ENCODE measurements around the gene EXOC1. TPM values are rescaled to one million over a fixed set of nuclear protein-coding genes. Genes with fewer than 3 reads are reported as not detected.
A peak's percentile ranks its signal among the peaks of the same experiment; 100 is the strongest.

The EXOC1 gene
- total RNA-seq, 1 experiment from 2014 or later = 17.6 TPM

DNA sequence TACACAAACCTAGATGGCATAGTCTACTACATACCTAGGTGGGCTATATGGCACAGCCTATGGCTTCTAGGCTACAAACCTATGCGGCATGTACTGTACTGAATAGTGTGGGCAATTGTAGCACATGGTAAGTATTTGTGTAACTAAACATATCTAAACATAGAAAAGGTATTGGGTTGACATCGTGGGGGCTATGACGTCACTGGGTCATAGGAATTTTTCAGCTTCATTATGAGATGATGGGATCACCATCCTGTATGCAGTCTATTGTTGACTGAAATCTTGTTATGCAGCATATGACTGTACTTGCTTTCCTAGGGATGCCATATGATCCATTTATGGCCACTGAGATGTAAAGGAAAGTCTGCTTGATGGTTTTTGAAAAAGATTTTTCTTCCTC is 35.8 kb upstream of the EXOC1 start (continued):
- TF ChIP-seq ZBTB33 (IDR thresholded peaks at IDR 0.05; ENCODE audit: extremely low read depth, insufficient replicate concordance, low read length) = no peak
- TF ChIP-seq JUND (IDR thresholded peaks at IDR 0.05) = no peak
- TF ChIP-seq POLR2A (IDR thresholded peaks at IDR 0.05; ENCODE audit: borderline replicate concordance, extremely low read depth, insufficient read depth, insufficient read length) = no peak

DNA sequence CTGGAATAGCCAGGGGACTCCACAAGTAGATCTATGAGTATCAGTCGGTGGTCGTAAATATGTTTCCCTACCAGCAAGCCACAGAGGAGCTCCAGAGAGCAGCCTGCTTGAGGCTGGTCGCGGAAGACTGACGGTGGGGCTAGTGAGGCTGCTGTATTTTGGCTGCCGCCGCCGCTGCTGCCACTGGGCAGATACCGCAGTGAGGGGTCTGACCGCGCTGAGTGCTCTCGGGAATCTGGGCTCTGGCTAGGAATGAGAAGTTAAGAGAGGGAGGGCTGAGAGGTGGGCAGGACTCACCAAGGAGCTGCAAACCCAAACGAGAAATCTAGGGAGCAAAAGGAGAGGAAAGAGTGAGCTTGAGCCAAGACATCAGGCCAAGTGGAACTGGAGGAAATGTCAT is 33.8 kb upstream of the EXOC1 start, which contains the start of gene EXOC1L:
EXOC1L (plus strand) TSS at position 157 of the 400 bp plus-strand sequence; CDS start at position 394, 237 bp downstream.
- Histone ChIP-seq H3K9me3 (ENCODE audit: control insufficient read depth in 1 of 2, insufficient read depth in 1 of 2, low read depth in 1 of 2, low read length in 2 of 2) (no peaks in the 10 kb centered on the region), H3K27me3 (ENCODE audit: insufficient read depth, low read length) (no peaks in the 10 kb centered on the region), H3K4me3 (replicated peaks in 1 of 2; ENCODE audit: low read depth in 1 of 2, low read length in 2 of 2) (no peak within 1 kb of the TSS), H3K36me3 (ENCODE audit: control insufficient read depth in 1 of 2, insufficient read depth in 2 of 2, low read length in 2 of 2) (no peaks in the 10 kb centered on the region), H3K4me2 (ENCODE audit: low read length) (no peak within 1 kb of the TSS), H2AFZ (ENCODE audit: low read depth, low read length, poor library complexity, severe bottlenecking) (peak within 1 kb of the TSS; percentile 1), H3K9me2 (ENCODE audit: insufficient read depth) (0 out of 2 replicates have a peak, but pooled peaks cover 2% of the 10 kb centered on the region), H4K20me1 (ENCODE audit: insufficient read depth) (no peaks in the 10 kb centered on the region), H3K79me2 (ENCODE audit: insufficient read depth, low read length) (no peaks in the 10 kb centered on the region), H3K27ac (ENCODE audit: low read depth, low read length) (no peak within 1 kb of the TSS), H3K9ac (ENCODE audit: low read length) (no peak within 1 kb of the TSS), H3K4me1 (ENCODE audit: control insufficient read depth in 1 of 2, insufficient read depth in 2 of 2, low read length in 2 of 2) (no peaks in the 10 kb centered on the region)
- no TSS peak for BruUV-seq (replicated peaks)
- DNase-seq (ENCODE audit: low read depth, low spot score) = no peak
- ATAC-seq = no peak
- ChIA-PET RAD21 (ENCODE audit: low non-redundant PET in 1 of 2, low total read pairs in 2 of 2, uncharacterized antibody in 2 of 2, unreplicated experiment in 2 of 2) (no interaction called here), CTCF (no interaction called here), POLR2A (no interaction called here)
- intact Hi-C loops (cut with micrococcal nuclease) = no loop called here
- TF ChIP-seq ZBTB33 (IDR thresholded peaks at IDR 0.05; ENCODE audit: extremely low read depth, insufficient replicate concordance, low read length) = no peak
- TF ChIP-seq, protein P1, sequence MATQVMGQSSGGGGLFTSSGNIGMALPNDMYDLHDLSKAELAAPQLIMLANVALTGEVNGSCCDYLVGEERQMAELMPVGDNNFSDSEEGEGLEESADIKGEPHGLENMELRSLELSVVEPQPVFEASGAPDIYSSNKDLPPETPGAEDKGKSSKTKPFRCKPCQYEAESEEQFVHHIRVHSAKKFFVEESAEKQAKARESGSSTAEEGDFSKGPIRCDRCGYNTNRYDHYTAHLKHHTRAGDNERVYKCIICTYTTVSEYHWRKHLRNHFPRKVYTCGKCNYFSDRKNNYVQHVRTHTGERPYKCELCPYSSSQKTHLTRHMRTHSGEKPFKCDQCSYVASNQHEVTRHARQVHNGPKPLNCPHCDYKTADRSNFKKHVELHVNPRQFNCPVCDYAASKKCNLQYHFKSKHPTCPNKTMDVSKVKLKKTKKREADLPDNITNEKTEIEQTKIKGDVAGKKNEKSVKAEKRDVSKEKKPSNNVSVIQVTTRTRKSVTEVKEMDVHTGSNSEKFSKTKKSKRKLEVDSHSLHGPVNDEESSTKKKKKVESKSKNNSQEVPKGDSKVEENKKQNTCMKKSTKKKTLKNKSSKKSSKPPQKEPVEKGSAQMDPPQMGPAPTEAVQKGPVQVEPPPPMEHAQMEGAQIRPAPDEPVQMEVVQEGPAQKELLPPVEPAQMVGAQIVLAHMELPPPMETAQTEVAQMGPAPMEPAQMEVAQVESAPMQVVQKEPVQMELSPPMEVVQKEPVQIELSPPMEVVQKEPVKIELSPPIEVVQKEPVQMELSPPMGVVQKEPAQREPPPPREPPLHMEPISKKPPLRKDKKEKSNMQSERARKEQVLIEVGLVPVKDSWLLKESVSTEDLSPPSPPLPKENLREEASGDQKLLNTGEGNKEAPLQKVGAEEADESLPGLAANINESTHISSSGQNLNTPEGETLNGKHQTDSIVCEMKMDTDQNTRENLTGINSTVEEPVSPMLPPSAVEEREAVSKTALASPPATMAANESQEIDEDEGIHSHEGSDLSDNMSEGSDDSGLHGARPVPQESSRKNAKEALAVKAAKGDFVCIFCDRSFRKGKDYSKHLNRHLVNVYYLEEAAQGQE (IDR thresholded peaks at IDR 0.05; ENCODE audit: low read depth) = no peak
- no peak for TF ChIP-seq ZFX (IDR thresholded peaks at IDR 0.05)
- no peak for TF ChIP-seq ZNF274 (IDR thresholded peaks at IDR 0.05; ENCODE audit: low read depth, low read length)
- TF ChIP-seq YY1 (IDR thresholded peaks at IDR 0.05; ENCODE audit: extremely low read depth, insufficient replicate concordance, low read depth, low read length) = no peak
- no peak for TF ChIP-seq ATF3 (IDR thresholded peaks at IDR 0.05)
- no peak for TF ChIP-seq MAX (IDR thresholded peaks at IDR 0.05)
- no peak for TF ChIP-seq POLR2A (IDR thresholded peaks at IDR 0.05; ENCODE audit: borderline replicate concordance, extremely low read depth, insufficient read depth, insufficient read length)
- TF ChIP-seq FOSL1 (IDR thresholded peaks at IDR 0.05; ENCODE audit: low read depth) = no peak
- TF ChIP-seq EGR1 (IDR thresholded peaks at IDR 0.05; ENCODE audit: low read depth) = no peak
- TF ChIP-seq SIN3A (IDR thresholded peaks at IDR 0.05; ENCODE audit: low read depth) = no peak
- TF ChIP-seq JUND (IDR thresholded peaks at IDR 0.05) = no peak
- no peak for TF ChIP-seq SP1 (IDR thresholded peaks at IDR 0.05; ENCODE audit: low read depth)
- TF ChIP-seq CBX3 (IDR thresholded peaks at IDR 0.05; ENCODE audit: low read depth) = no peak
- no peak for TF ChIP-seq RAD21 (IDR thresholded peaks at IDR 0.05; ENCODE audit: low read depth)
